ENCODE data around the gene EGR1. TPM values are rescaled to one million over a fixed set of nuclear protein-coding genes. Genes with fewer than 3 reads are reported as not detected.
A peak's percentile ranks its signal among the peaks of the same experiment; 100 is the strongest.

The EGR1 gene
- total RNA-seq: 1 to 10 TPM; 1.4 to 6.1 TPM
- polyA plus RNA-seq: 10 to 100 TPM; 20.1 to 88.7 TPM

GRCh38 chr5:138465261-138466124, at the start of gene EGR1:
TSS of gene EGR1 (plus strand) at chr5:138465479. CDS start at chr5:138465762, 283 bp downstream.
- Histone ChIP-seq H3K4me1 (ENCODE audit: control insufficient read depth in 4 of 4, insufficient read depth in 4 of 4, low read length in 3 of 4) (peaks cover 0 to 25% (median 12%) of the 10 kb centered on the region in 4 donors), H3K9me3 (ENCODE audit: control insufficient read depth in 4 of 4, low read length in 3 of 4) (no peaks in the 10 kb centered on the region), H3K27ac (ENCODE audit: low read depth in 1 of 2, low read length in 2 of 2) (peak within 1 kb of the TSS; percentile 94 to 95), H3K4me3 (ENCODE audit: low read depth in 1 of 3, low read length in 3 of 3) (peak within 1 kb of the TSS; percentile 83 to 95 (median 92)), H3K36me3 (ENCODE audit: control insufficient read depth in 4 of 4, insufficient read depth in 3 of 4, low read depth in 1 of 4, low read length in 3 of 4) (peaks cover 2 to 14% (median 13%) of the 10 kb centered on the region in 4 donors), H3K27me3 (ENCODE audit: control insufficient read depth in 4 of 4, insufficient read depth in 4 of 4, low read length in 3 of 4) (no peaks in the 10 kb centered on the region), H3K9ac (ENCODE audit: low read depth in 1 of 2, low read length in 2 of 2) (peak within 1 kb of the TSS; percentile 74 to 84)
- peak; percentile 93 for DNase-seq (ENCODE audit: low spot score)
- under 1% methylated on average over 85 of the region's 85 CpGs for WGBS
- TF ChIP-seq EGR1 (IDR thresholded peaks at IDR 0.05; ENCODE audit: low read depth in 2 of 2): peak; percentile 17 to 44
- TF ChIP-seq ZBTB33 (IDR thresholded peaks at IDR 0.05): no peak
- no peak for TF ChIP-seq CTCF (IDR thresholded peaks at IDR 0.05; ENCODE audit: low read depth, low read length, missing input control)
- TF ChIP-seq TAF1 (conservative IDR thresholded peaks at IDR 0.05): peak; percentile 71
- TF ChIP-seq ATF3 (IDR thresholded peaks at IDR 0.05): no peak
- no peak for TF ChIP-seq RXRA (IDR thresholded peaks at IDR 0.05)
- TF ChIP-seq YY1 (IDR thresholded peaks at IDR 0.05): peak; percentile 28

GRCh38 chr5:138418444-138418843, 46.8 kb upstream of the EGR1 start:
- WGBS: 96% methylated on average over 2 of the region's 2 CpGs
- no peak for TF ChIP-seq ATF3 (IDR thresholded peaks at IDR 0.05)
- TF ChIP-seq EGR1 (IDR thresholded peaks at IDR 0.05; ENCODE audit: low read depth in 2 of 2): no peak
- no peak for TF ChIP-seq HNF4A (conservative IDR thresholded peaks at IDR 0.05)
- TF ChIP-seq RAD21 (IDR thresholded peaks at IDR 0.05): no peak
- TF ChIP-seq ZBTB33 (IDR thresholded peaks at IDR 0.05): no peak
- no peak for TF ChIP-seq YY1 (IDR thresholded peaks at IDR 0.05)
- no peak for TF ChIP-seq HNF4G (IDR thresholded peaks at IDR 0.05)
- TF ChIP-seq JUND (IDR thresholded peaks at IDR 0.05): no peak
- TF ChIP-seq CTCF (IDR thresholded peaks at IDR 0.05; ENCODE audit: low read depth, low read length, missing input control): no peak
- no peak for TF ChIP-seq NR2F2 (IDR thresholded peaks at IDR 0.05)
- TF ChIP-seq RXRA (IDR thresholded peaks at IDR 0.05): no peak
- no peak for TF ChIP-seq MAX (IDR thresholded peaks at IDR 0.05)
- TF ChIP-seq TAF1 (conservative IDR thresholded peaks at IDR 0.05): no peak
- TF ChIP-seq GABPA (IDR thresholded peaks at IDR 0.05 in 1 of 2, conservative IDR thresholded peaks at IDR 0.05 in 1 of 2): no peak
- no peak for TF ChIP-seq REST (IDR thresholded peaks at IDR 0.05)
- no peak for TF ChIP-seq FOXA1 (IDR thresholded peaks at IDR 0.05)
- no peak for TF ChIP-seq FOXA2 (IDR thresholded peaks at IDR 0.05)
- Histone ChIP-seq H3K9me3 (ENCODE audit: control insufficient read depth in 4 of 4, low read length in 3 of 4) (no peaks in the 10 kb centered on the region), H3K27me3 (ENCODE audit: control insufficient read depth in 4 of 4, insufficient read depth in 4 of 4, low read length in 3 of 4) (no peaks in the 10 kb centered on the region), H3K36me3 (ENCODE audit: control insufficient read depth in 4 of 4, insufficient read depth in 3 of 4, low read depth in 1 of 4, low read length in 3 of 4) (peaks cover 16 to 77% (median 60%) of the 10 kb centered on the region in 4 donors), H3K4me1 (ENCODE audit: control insufficient read depth in 4 of 4, insufficient read depth in 4 of 4, low read length in 3 of 4) (no peaks in the 10 kb centered on the region), H3K4me3 (ENCODE audit: low read depth in 1 of 3, low read length in 3 of 3) (no peak overlapping the region), H3K27ac (ENCODE audit: low read depth in 1 of 2, low read length in 2 of 2) (no peak overlapping the region), H3K9ac (ENCODE audit: low read depth in 1 of 2, low read length in 2 of 2) (no peak overlapping the region)
- no peak for DNase-seq (ENCODE audit: low spot score)
